DND-41 (cell line): ENCODE results near the gene MIEF2.

Experiments used
- ATAC-seq: fragments of 200-7000 bp; cut with Tn5 transposase; 3 replicates; pipeline ENCODE4 v1.9.1; 2021; ENCODE audit warnings: low read depth; ENCODE audit not compliant: insufficient read depth
- DNase-seq: peaks from one replicate; pipeline ENCODE4 v3.0.0-alpha.2; 2020
- H2AFZ ChIP-seq: 2 replicates; pipeline ENCODE4 v1.6.0; 2012; ENCODE audit warnings: low read depth, low read length
- H3K27ac ChIP-seq: 2 replicates; pipeline ENCODE4 v1.5.1; 2012; ENCODE audit warnings: low read length, inconsistent platforms
- H3K27me3 ChIP-seq: fragments of 200-600 bp; sonication (generic); 2 replicates; pipeline ENCODE4 v1.6.0; 2012; ENCODE audit warnings: low read length, mild to moderate bottlenecking, inconsistent platforms; ENCODE audit not compliant: insufficient read depth, poor library complexity
- H3K36me3 ChIP-seq: 2 replicates; pipeline ENCODE4 v1.5.1; 2012; ENCODE audit warnings: low read length, inconsistent platforms; ENCODE audit not compliant: insufficient read depth
- H3K4me1 ChIP-seq: 2 replicates; pipeline ENCODE4 v1.5.1; 2012; ENCODE audit warnings: mild to moderate bottlenecking, low read length; ENCODE audit not compliant: insufficient read depth
- H3K4me2 ChIP-seq: 2 replicates; pipeline ENCODE4 v1.6.0; 2012; ENCODE audit warnings: mild to moderate bottlenecking, moderate library complexity, low read length, inconsistent platforms; ENCODE audit not compliant: insufficient read depth
- H3K4me3 ChIP-seq, 2 experiments: fragments of 200-600 bp in 1 of 2; shearing (Covaris generic) in 1 of 2; 2 replicates each; pipeline ENCODE4 v1.5.1; 2012 to 2016; ENCODE audit warnings: inconsistent platforms in 2 of 2, low read length in 2 of 2, mild to moderate bottlenecking in 2 of 2, low read depth in 1 of 2, moderate library complexity in 1 of 2
- H3K79me2 ChIP-seq: 2 replicates; pipeline ENCODE4 v1.6.0; 2012; ENCODE audit warnings: low read length, inconsistent platforms; ENCODE audit not compliant: insufficient read depth
- H3K9ac ChIP-seq: 2 replicates; pipeline ENCODE4 v1.6.0; 2012; ENCODE audit warnings: low read depth, mild to moderate bottlenecking, inconsistent platforms, low read length, moderate library complexity
- H3K9me3 ChIP-seq: 2 replicates; pipeline ENCODE4 v1.5.1; 2012; ENCODE audit warnings: low read length, moderate library complexity, mild to moderate bottlenecking, inconsistent platforms; ENCODE audit not compliant: insufficient read depth, severe bottlenecking
- H4K20me1 ChIP-seq: 2 replicates; pipeline ENCODE4 v1.6.0; 2012; ENCODE audit warnings: low read length; ENCODE audit not compliant: insufficient read depth
- CTCF ChIP-seq: IDR thresholded peaks from 2 replicates; pipeline ENCODE4 v1.5.1; 2012; ENCODE audit warnings: borderline replicate concordance, low read length, moderate library complexity, mild to moderate bottlenecking; ENCODE audit not compliant: poor library complexity, severe bottlenecking; ENCODE audit errors: extremely low read depth
- EZH2 ChIP-seq: IDR thresholded peaks from 3 replicates; pipeline ENCODE4 v1.6.1; 2012; ENCODE audit warnings: borderline replicate concordance, low read depth, mild to moderate bottlenecking, moderate library complexity, low read length, inconsistent platforms; ENCODE audit not compliant: severe bottlenecking

Gene MIEF2

GRCh38 chr17:18256776-18257175 is 3.7 kb upstream of the MIEF2 start:
- Histone ChIP-seq H3K9ac (peak overlapping the region; percentile 92; the same call in 1 of the 2 replicates), H3K4me3 (peak overlapping the region in 1 of 2 experiments; percentile 74; a peak in 2 of 4 replicates)
- ATAC-seq: no peak

GRCh38 chr17:18257268-18257981 is 3.0 kb upstream of the MIEF2 start:
- peak; percentile 0; the same call in 1 of the 3 replicates for ATAC-seq
- no peak for DNase-seq
- H3K4me1 ChIP-seq: peaks cover 54% of the 10 kb centered on the region
- no peaks in the 10 kb centered on the region for H3K9me3 ChIP-seq
- H3K9ac ChIP-seq: peak overlapping the region; percentile 92
- H4K20me1 ChIP-seq: peaks cover 42% of the 10 kb centered on the region; the same call in 1 of the 2 replicates
- peaks cover 46% of the 10 kb centered on the region for H3K79me2 ChIP-seq
- H3K4me3 ChIP-seq: peak overlapping the region; percentile 70 to 74
- peak overlapping the region; percentile 91 for H3K4me2 ChIP-seq
- TF ChIP-seq EZH2: no peak
- no peak for TF ChIP-seq CTCF
- peak overlapping the region; percentile 81 for H3K27ac ChIP-seq
- peaks cover 45% of the 10 kb centered on the region for H3K36me3 ChIP-seq
- H2AFZ ChIP-seq: peak overlapping the region; percentile 93
- H3K27me3 ChIP-seq: no peaks in the 10 kb centered on the region

More at GRCh38 chr17:18256776-18257175, 3.7 kb upstream of the MIEF2 start:
- Histone ChIP-seq H3K27me3 (no peaks in the 10 kb centered on the region), H3K36me3 (peaks cover 52% of the 10 kb centered on the region), H3K4me2 (peak overlapping the region; percentile 91), H3K79me2 (peaks cover 39% of the 10 kb centered on the region), H4K20me1 (peaks cover 42% of the 10 kb centered on the region), H2AFZ (no peak overlapping the region), H3K9me3 (no peaks in the 10 kb centered on the region), H3K27ac (no peak overlapping the region), H3K4me1 (peaks cover 47% of the 10 kb centered on the region)
- TF ChIP-seq EZH2 (no peak), CTCF (no peak)
- no peak for DNase-seq

GRCh38 chr17:18257982-18258355 is 2.5 kb upstream of the MIEF2 start:
- DNase-seq: peak; percentile 50
- Histone ChIP-seq H3K4me1 (peaks cover 57% of the 10 kb centered on the region), H3K79me2 (peaks cover 47% of the 10 kb centered on the region)

More at GRCh38 chr17:18257982-18258355, 2.5 kb upstream of the MIEF2 start:
- peaks cover 44% of the 10 kb centered on the region for H3K36me3 ChIP-seq
- no peaks in the 10 kb centered on the region for H3K27me3 ChIP-seq
- H3K9ac ChIP-seq: peak overlapping the region; percentile 92
- peak overlapping the region; percentile 81 for H3K27ac ChIP-seq
- peak; percentile 49 for ATAC-seq
- H3K4me3 ChIP-seq: peak overlapping the region; percentile 70 to 74
- no peaks in the 10 kb centered on the region for H3K9me3 ChIP-seq
- H4K20me1 ChIP-seq: peaks cover 42% of the 10 kb centered on the region; the same call in 1 of the 2 replicates
- peak overlapping the region; percentile 93 for H2AFZ ChIP-seq
- TF ChIP-seq CTCF: peak; percentile 11
- no peak for TF ChIP-seq EZH2
- H3K4me2 ChIP-seq: peak overlapping the region; percentile 91
